Stimulated activated naive CD4-positive, alpha-beta T cell (primary cell): ENCODE results near the gene RGMA.
"Not testable (repeated sequence)": the region's sequence is repeated elsewhere in the genome, so short reads cannot be mapped to it uniquely, and the experiment has no call there.

ENCODE experiments used
- DNase-seq, 6 experiments: peaks; one replicate each; lab custom pipeline; 2025; lab: John Stamatoyannopoulos, UW

The RGMA gene

GRCh38 chr15:93048426-93048721, 40.6 kb downstream of the RGMA start:
- DNase-seq: no peak

GRCh38 chr15:93047621-93048425, 41.2 kb downstream of the RGMA start:
- peak in 2 of 6 experiments; percentile 10 to 23 for DNase-seq

GRCh38 chr15:93046721-93047120, 42.3 kb downstream of the RGMA start:
- no peak for DNase-seq

GRCh38 chr15:93046120-93046519, 42.9 kb downstream of the RGMA start:
- DNase-seq: no peak

GRCh38 chr15:93045191-93045785, 43.7 kb downstream of the RGMA start:
- no peak for DNase-seq

- DNase-seq: no peak
These were observed 44.5 kb downstream of the RGMA start for GRCh38 chr15:93044301-93045190.

- DNase-seq: no peak
These were observed 45.2 kb downstream of the RGMA start for GRCh38 chr15:93043621-93044300.

DNA sequence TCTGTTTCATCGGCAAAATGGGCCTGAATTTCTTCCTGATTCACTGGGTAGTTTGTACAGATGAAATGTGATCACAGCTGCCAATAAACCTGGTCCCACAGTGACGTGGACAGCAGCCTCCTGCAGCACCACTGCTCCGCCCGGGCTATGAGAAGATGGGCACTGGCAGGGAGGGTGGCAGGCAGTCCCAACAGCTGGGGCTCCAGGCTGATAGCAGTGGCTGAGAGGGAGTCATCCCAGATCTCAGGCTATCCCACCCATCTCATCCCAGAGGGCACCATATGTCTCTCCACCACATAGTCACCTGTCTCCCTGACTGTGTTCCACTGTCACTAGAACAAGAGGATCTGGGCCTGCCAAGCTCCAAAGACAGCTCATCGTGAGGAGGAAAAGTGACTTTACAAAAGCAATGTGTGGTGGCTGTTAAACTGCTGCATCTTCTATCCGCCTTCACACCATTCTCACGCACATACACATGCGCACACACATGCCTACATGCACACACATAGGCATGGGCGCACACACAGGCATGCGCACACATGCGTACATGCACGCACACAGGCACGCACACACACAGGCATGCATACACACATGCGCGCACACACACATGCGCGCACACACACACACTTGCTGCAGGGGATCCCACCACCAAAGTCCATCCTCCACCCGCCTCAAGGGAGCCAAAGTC, 46.2 kb downstream of the RGMA start:
- DNase-seq: no peak

- no peak for DNase-seq
These were observed 46.8 kb downstream of the RGMA start for GRCh38 chr15:93042211-93042610.

GRCh38 chr15:93041159-93041547, 47.9 kb downstream of the RGMA start:
- no peak for DNase-seq

DNA sequence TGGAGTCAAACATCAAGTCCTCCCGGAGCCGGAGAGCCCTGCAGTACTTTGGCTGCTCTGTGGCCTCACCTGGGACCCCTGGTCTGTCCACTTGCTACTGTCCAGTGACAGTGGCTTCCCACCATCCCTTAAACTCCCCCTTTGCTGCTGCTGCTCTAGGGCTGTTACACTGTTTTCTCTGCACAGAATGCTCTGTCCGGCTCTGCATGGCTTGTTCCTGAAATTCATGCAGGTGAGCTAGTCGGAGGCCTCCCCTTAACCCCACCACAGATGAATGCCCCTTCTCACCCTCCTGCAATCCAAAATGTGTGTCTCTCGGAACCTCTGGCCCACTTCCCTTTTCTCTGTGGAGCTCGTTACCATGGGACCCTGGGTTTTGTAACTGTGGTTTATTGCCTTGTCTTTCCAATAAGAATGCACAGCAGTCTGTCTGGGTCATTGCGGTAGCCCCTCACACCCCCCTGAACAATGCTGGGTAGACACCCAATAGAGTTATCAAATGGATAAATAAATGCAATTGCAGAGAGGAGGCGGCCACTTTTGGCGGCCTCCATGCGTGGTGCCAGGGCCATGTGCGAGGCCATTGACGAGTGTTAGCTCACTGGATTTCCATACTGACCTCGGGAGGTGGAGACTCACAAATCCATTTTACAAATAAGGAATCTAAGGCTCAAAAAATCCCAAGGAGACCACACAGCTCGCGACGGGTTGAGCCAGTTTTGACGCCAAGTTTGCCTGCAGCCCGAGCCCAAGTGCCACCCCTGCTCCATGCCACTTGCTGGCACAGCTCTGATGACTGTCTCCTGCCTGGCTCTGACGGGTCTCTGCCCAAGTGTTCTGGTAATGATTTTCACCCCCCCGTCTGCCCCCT, 48.5 kb downstream of the RGMA start:
- DNase-seq: no peak

GRCh38 chr15:93039562-93040287, 49.3 kb downstream of the RGMA start:
- DNase-seq: not testable (repeated sequence)

DNA sequence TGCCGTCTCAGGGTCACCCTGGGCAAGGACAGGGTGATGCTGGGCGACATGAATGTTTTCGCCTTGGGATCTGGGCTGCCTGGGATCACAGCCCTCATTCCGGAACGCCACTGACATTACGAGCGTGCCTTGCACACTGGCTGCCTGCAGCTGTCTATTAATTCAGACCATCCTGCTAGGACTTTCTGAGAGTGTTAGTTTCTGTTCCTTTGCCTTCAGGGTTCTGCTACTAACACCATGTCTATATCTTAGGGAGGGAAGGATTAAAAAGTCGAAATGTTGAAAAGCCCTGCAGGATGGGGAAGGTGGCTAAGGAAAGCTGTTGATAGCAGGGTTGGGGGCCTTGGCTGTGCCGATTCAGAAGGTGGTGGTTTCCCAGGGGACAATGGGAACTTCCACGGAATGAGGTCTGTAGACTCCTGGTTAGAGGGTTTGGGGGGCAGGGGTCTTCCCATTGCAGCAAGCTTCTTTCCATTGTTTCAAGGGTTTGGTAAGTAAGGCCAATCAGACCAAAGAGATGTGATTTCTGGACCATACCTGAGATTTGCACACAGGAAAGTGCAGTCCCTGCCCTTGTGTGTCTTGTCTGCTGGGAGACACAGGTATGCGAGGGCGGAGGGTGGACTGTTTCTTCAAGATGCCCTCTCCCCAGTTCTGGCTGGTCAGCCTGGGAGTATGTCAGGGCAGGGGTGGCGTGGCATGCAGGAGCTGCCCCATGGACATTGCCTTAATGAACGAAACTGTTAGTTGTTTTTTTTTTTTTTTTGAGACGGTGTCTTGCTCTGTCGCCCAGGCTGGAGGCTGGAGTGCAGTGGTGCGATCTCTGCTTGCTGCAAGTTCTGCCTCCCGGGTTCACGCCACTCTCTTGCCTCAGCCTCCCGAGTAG, 50.9 kb downstream of the RGMA start:
- DNase-seq: no peak

GRCh38 chr15:93036951-93037819, 51.8 kb downstream of the RGMA start:
- DNase-seq: no peak

- peak in 4 of 6 experiments; percentile 6 to 44 (median 13) for DNase-seq
These were observed 52.8 kb downstream of the RGMA start for GRCh38 chr15:93035953-93036810.

- no peak for DNase-seq
These were observed 53.7 kb downstream of the RGMA start for GRCh38 chr15:93035092-93035915.
